Cardiac muscle cell (in vitro differentiated cells and primary cell): ENCODE results near the gene HDAC6. TPM values are rescaled to one million over a fixed set of nuclear protein-coding genes. Genes with fewer than 3 reads are reported as not detected.

ENCODE experiments used
- DNase-seq, 2 donors: peaks; one replicate each; pipeline versions ENCODE4 v3.0.0 to v3.0.0-alpha.2; 2010 to 2017; ENCODE audit warnings: low read depth in 1 of 2, low spot score in 1 of 2
- H3K27ac ChIP-seq: fragments of 200-600 bp; sonication (generic); 2 replicates; pipeline ENCODE4 v1.5.1; 2016
- H3K27me3 ChIP-seq: fragments of 200-600 bp; sonication (generic); 2 replicates; pipeline ENCODE4 v1.6.0; 2016; ENCODE audit warnings: control low read depth
- H3K36me3 ChIP-seq: fragments of 200-600 bp; sonication (generic); 2 replicates; pipeline ENCODE4 v1.5.1; 2016; ENCODE audit warnings: control low read depth
- H3K4me1 ChIP-seq: fragments of 200-600 bp; sonication (generic); 2 replicates; pipeline ENCODE4 v1.8.1; 2017; ENCODE audit warnings: low read depth, mild to moderate bottlenecking, mixed run types
- H3K4me3 ChIP-seq: fragments of 200-600 bp; sonication (generic); 2 replicates; pipeline ENCODE4 v1.5.1; 2016; ENCODE audit warnings: mild to moderate bottlenecking
- H3K9me3 ChIP-seq: fragments of 200-600 bp; sonication (generic); 2 replicates; pipeline ENCODE4 v1.5.1; 2017; ENCODE audit warnings: low read depth, mild to moderate bottlenecking, control low read depth
- polyA plus RNA-seq: library from polyadenylated mRNA; unstranded; fragments of >200 nt; fragmentation: Nextera tagmentation; extraction: Ambion mirVana; gene quantifications from 2 replicates; pipeline ENCODE4 v1.2.1, GENCODE V29; 2016
- total RNA-seq: library from RNA; depleted of rRNA; stranded (reverse); fragments of >200 nt; gene quantifications from 2 replicates; pipeline ENCODE4 v1.2.3, GENCODE V29; 2016
- TF ChIP-seq, protein P1 (sequence below): IDR thresholded peaks from 2 replicates; pipeline ENCODE4 v1.5.1; 2012; ENCODE audit warnings: low read depth, mild to moderate bottlenecking, low read length

Gene HDAC6
- total and polyA plus RNA-seq, 2 experiments from 2014 or later = 114 to 162 TPM

DNA sequence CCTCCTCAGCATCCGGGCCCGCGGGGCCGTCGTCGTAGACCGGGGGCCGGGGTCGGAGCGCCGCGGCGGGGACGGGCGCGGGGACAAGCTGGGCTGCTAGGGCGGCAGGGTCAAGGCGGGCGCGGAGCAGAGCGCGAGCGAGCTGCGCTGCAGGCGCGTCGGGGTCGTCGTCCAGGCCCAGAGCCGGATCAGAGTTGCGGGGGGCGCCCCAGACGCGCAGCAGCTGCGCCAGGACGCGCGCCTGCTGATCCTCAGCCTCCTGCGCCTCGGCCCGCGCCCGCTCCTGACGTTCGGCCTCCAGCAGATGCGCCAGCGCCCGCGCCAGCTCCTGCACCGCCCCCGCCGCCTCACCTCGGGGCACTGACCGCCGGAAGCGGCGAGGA lies 30.0 kb downstream of the HDAC6 start:
- no peak overlapping the region for H3K4me3 ChIP-seq
- no peaks in the 10 kb centered on the region for H3K9me3 ChIP-seq
- TF ChIP-seq, protein P1, sequence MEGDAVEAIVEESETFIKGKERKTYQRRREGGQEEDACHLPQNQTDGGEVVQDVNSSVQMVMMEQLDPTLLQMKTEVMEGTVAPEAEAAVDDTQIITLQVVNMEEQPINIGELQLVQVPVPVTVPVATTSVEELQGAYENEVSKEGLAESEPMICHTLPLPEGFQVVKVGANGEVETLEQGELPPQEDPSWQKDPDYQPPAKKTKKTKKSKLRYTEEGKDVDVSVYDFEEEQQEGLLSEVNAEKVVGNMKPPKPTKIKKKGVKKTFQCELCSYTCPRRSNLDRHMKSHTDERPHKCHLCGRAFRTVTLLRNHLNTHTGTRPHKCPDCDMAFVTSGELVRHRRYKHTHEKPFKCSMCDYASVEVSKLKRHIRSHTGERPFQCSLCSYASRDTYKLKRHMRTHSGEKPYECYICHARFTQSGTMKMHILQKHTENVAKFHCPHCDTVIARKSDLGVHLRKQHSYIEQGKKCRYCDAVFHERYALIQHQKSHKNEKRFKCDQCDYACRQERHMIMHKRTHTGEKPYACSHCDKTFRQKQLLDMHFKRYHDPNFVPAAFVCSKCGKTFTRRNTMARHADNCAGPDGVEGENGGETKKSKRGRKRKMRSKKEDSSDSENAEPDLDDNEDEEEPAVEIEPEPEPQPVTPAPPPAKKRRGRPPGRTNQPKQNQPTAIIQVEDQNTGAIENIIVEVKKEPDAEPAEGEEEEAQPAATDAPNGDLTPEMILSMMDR = no peak
- no peak overlapping the region for H3K27ac ChIP-seq
- no peak for DNase-seq
- H3K4me1 ChIP-seq = no peaks in the 10 kb centered on the region
- peaks cover 65% of the 10 kb centered on the region for H3K27me3 ChIP-seq
- no peaks in the 10 kb centered on the region for H3K36me3 ChIP-seq

DNA sequence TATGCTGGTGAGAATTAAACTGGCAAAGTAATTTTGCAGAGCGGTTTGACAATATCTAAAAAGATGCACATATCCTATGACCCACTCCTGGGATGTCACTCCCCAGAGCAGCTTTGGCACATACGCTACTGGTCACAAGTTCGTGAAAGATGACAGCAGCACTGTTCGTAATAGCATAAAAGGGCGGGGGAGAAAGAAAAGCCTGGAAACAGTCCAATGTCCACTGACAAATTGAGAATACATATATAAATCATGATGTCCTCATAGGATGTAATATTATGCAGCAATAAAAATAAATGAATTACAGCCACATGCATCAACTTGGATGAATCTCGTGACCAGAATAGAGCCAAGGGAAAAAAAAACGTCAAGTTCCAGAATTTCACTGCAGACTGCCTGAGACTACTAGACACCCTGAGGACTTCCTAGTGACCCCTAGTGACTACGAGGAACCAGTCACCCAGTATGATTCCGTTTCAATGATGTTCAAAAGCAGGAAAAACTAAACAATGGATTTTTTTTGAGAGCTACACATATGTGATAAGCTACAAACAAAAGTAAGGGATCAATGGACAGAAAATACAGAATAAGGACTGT lies 31.8 kb downstream of the HDAC6 start:
- Histone ChIP-seq H3K36me3 (no peaks in the 10 kb centered on the region), H3K27me3 (peaks cover 78% of the 10 kb centered on the region), H3K9me3 (no peaks in the 10 kb centered on the region), H3K27ac (no peak overlapping the region), H3K4me1 (no peaks in the 10 kb centered on the region), H3K4me3 (no peak overlapping the region)
- DNase-seq = no peak
- TF ChIP-seq, protein P1 = no peak

GRCh38 chrX:48834383-48834709 lies 32.5 kb downstream of the HDAC6 start:
- H3K4me1 ChIP-seq = no peaks in the 10 kb centered on the region
- DNase-seq = no peak
- peaks cover 78% of the 10 kb centered on the region for H3K27me3 ChIP-seq
- H3K36me3 ChIP-seq = no peaks in the 10 kb centered on the region
- TF ChIP-seq, protein P1 = no peak
- H3K9me3 ChIP-seq = no peaks in the 10 kb centered on the region
- no peak overlapping the region for H3K27ac ChIP-seq
- no peak overlapping the region for H3K4me3 ChIP-seq

GRCh38 chrX:48835524-48836329 lies 33.9 kb downstream of the HDAC6 start, which contains the start of gene PCSK1N:
Gene PCSK1N (minus strand): TSS chrX:48835610. CDS start chrX:48835532, 78 bp downstream.
- no peak within 1 kb of the TSS for H3K27ac ChIP-seq
- no peak for DNase-seq
- H3K36me3 ChIP-seq = no peaks in the 10 kb centered on the region
- H3K4me3 ChIP-seq = peak within 1 kb of the TSS; percentile 41
- H3K9me3 ChIP-seq = no peaks in the 10 kb centered on the region
- H3K27me3 ChIP-seq = peaks cover 74% of the 10 kb centered on the region
- H3K4me1 ChIP-seq = no peaks in the 10 kb centered on the region
- TF ChIP-seq, protein P1 = no peak

- H3K9me3 ChIP-seq = no peaks in the 10 kb centered on the region
- no peak overlapping the region for H3K27ac ChIP-seq
- TF ChIP-seq, protein P1 = no peak
- H3K27me3 ChIP-seq = peaks cover 35% of the 10 kb centered on the region
- no peaks in the 10 kb centered on the region for H3K4me1 ChIP-seq
- no peak overlapping the region for H3K4me3 ChIP-seq
- no peaks in the 10 kb centered on the region for H3K36me3 ChIP-seq
- no peak for DNase-seq
Measured at GRCh38 chrX:48839686-48840085, 37.8 kb downstream of the HDAC6 start.
